ENCODE measurements around the gene NT5M.

NT5M gene

DNA sequence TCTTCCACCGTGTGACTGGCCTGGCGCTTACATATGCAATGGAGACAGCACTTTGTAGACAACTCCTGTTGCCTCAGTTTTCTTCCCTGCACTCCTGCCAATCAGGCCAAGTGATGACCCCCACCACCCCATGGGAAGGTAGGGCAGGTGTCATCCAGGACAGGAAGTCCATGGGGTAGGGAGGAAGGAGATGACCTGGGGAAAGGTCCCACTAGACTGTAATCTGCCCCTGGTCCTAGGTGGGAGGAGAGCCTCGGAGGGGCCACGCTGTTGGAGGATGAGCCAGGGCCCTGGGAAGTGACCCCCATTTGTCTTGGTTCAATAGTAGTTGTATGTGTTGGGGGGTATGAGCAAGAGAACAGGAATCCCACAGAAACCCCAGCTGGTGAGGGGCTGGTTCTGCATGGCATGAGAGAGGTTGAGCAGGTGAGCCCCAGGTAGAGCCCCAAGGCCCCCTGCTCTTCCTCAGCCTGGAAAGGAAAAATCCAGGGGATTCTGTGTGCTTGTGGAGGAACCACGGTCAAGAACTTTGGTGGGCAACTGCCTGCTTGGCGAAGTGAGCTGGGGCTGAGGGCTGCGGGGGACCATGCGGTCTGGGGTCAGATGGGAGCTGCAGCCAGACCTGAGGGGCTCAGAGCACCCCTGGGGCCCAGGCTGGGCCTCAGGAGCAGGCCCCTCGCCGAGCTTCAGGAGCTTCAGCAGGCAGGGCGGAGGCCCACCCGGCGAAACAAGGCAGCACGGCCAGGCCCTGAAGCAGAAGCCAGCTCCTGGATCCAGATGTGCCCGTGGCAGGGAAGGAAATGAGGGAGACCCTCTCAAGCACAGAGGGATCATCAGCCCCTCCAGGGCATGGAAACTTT is 50.7 kb downstream of the NT5M start:
- H3K79me2 ChIP-seq, result no peaks in the 10 kb centered on the region
- H3K4me2 ChIP-seq (ENCODE audit: low read length), result no peak overlapping the region
- H3K27me3 ChIP-seq (ENCODE audit: control insufficient read depth, insufficient read depth, low read length), result no peaks in the 10 kb centered on the region
- no peak overlapping the region for H3K4me3 ChIP-seq (ENCODE audit: low read depth, low read length)
- no peak overlapping the region for H3K9ac ChIP-seq
- no peaks in the 10 kb centered on the region for H3K36me3 ChIP-seq (ENCODE audit: control insufficient read depth, insufficient read depth, low read length)
- H3K9me3 ChIP-seq (ENCODE audit: control insufficient read depth, low read length), result no peaks in the 10 kb centered on the region
- H3K27ac ChIP-seq, result no peak overlapping the region
- H2AFZ ChIP-seq, result no peak overlapping the region
- no peak for TF ChIP-seq CTCF (IDR thresholded peaks at IDR 0.05)
- no peaks in the 10 kb centered on the region for H3K4me1 ChIP-seq

DNA sequence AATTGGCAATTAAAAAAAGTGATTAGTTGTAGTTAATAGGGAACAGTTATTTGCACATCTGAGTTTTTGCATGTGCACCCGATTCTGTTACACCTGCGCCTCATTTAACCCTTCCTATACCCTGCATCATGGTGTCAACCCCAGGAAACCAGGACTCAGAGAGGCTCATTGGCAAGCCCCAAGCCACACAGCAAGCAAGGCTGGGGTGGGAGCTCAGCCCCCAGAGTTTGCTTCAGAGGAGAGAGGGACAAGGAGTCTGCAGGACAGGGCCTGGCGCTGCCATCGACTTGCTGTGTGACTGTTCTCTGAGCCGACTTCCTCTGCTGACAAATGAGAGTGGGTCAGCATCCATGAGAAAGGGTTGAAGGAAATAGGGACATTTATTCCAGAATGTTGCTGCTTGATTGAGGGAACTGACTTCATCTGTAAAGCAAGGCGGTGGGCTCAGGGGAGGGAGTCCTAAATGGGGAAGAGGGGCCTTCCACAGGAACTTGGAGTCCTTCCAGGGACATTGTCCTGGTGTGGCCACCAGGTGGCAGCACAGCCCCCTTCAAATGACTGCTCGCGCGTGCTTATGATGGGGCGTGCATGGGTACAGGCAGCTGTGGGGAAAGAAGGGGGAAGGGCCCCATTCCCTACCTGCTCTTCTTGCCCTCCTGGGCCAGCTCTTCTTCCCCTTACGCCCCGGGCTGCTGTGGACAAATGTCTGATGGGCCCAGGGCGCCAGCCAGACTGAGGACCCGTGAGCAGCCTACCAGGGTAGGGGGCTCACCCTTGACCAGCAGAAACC is 51.6 kb downstream of the NT5M start:
- Histone ChIP-seq H3K27ac (peak overlapping the region; percentile 4), H3K4me3 (ENCODE audit: low read depth, low read length) (no peak overlapping the region), H3K4me2 (ENCODE audit: low read length) (no peak overlapping the region), H3K4me1 (no peaks in the 10 kb centered on the region), H3K9ac (no peak overlapping the region), H3K36me3 (ENCODE audit: control insufficient read depth, insufficient read depth, low read length) (no peaks in the 10 kb centered on the region), H3K27me3 (ENCODE audit: control insufficient read depth, insufficient read depth, low read length) (no peaks in the 10 kb centered on the region), H2AFZ (peak overlapping the region; percentile 39), H3K9me3 (ENCODE audit: control insufficient read depth, low read length) (no peaks in the 10 kb centered on the region), H3K79me2 (no peaks in the 10 kb centered on the region)
- TF ChIP-seq CTCF (IDR thresholded peaks at IDR 0.05), result peak; percentile 89

DNA sequence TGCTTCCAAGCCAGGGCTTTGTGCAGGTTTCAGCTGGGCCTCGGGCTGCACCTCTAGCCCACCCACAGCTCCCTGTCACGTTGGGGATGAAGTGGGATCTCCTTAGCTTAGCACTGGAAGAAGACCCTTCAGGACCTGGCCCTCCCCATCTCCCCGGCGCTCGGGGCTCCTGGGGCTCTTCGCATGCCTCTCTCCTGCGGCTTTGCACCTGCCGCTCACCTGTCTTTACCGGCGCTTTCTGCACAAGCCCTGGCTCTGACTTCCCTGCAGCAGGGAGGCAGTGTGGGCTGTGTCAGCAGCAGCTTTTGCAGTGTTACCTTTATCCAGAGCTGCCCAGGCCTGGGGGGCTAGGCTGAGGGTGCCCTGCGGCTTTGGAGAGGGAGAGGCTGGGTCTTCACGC is 52.3 kb downstream of the NT5M start:
- TF ChIP-seq CTCF (IDR thresholded peaks at IDR 0.05), result no peak
- no peaks in the 10 kb centered on the region for H3K79me2 ChIP-seq
- no peak overlapping the region for H3K9ac ChIP-seq
- H2AFZ ChIP-seq, result no peak overlapping the region
- H3K4me1 ChIP-seq, result no peaks in the 10 kb centered on the region
- H3K4me3 ChIP-seq (ENCODE audit: low read depth, low read length), result no peak overlapping the region
- H3K27me3 ChIP-seq (ENCODE audit: control insufficient read depth, insufficient read depth, low read length), result no peaks in the 10 kb centered on the region
- no peaks in the 10 kb centered on the region for H3K9me3 ChIP-seq (ENCODE audit: control insufficient read depth, low read length)
- no peak overlapping the region for H3K4me2 ChIP-seq (ENCODE audit: low read length)
- no peak overlapping the region for H3K27ac ChIP-seq
- no peaks in the 10 kb centered on the region for H3K36me3 ChIP-seq (ENCODE audit: control insufficient read depth, insufficient read depth, low read length)

DNA sequence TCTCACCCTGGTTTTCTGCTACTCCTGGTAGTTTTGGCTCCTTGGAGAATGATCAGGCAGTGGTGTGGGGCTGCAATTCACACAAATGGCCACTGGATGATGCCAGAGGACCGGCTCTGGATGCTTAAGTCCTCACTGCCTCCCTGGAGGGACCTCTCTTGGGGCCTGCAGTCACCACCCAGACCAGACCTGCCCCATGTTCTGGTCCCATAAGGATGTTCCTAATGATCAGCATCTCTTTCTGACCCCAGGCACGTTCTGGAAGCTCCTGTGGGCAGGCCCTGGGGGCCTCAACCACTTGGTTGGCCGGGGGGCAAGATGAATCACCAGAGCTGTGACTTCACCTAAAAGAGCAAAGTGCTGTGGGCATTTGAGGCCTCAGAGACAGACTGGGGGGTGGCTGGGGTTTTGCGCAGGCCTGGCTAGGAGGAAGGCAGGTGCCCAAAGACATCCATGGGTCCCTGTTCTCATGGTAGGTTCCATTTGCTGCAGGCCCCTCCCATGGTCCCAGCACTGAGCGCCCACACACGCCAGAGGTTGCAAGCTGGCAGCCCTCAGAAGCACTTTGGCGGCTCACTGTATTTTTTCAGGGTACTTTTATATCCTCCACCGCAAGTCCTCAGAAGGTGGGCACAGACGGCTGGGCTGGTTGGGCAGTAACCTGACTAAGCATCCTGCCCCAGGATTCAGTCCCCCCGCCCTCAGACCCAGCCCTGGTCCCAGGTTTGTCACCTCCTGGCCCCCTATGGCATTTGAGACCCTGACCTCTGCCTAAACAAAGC is 53.2 kb downstream of the NT5M start:
- no peak overlapping the region for H3K4me3 ChIP-seq (ENCODE audit: low read depth, low read length)
- no peaks in the 10 kb centered on the region for H3K4me1 ChIP-seq
- no peaks in the 10 kb centered on the region for H3K9me3 ChIP-seq (ENCODE audit: control insufficient read depth, low read length)
- H3K27me3 ChIP-seq (ENCODE audit: control insufficient read depth, insufficient read depth, low read length), result no peaks in the 10 kb centered on the region
- H2AFZ ChIP-seq, result no peak overlapping the region
- no peak overlapping the region for H3K27ac ChIP-seq
- no peak overlapping the region for H3K4me2 ChIP-seq (ENCODE audit: low read length)
- H3K9ac ChIP-seq, result no peak overlapping the region
- H3K79me2 ChIP-seq, result no peaks in the 10 kb centered on the region
- TF ChIP-seq CTCF (IDR thresholded peaks at IDR 0.05), result peak; percentile 99
- no peaks in the 10 kb centered on the region for H3K36me3 ChIP-seq (ENCODE audit: control insufficient read depth, insufficient read depth, low read length)

Measured in parathyroid adenoma (tissue), 2 donors.